COLO829 (cell line): ENCODE data around the gene NIPAL4.

Experiments used
- DNase-seq: peaks from one replicate; pipeline ENCODE4 v3.0.0; 2012; ENCODE audit warnings: low spot score

The NIPAL4 gene

GRCh38 chr5:157516626-157517325 lies 56.8 kb downstream of the NIPAL4 start:
- no peak for DNase-seq

GRCh38 chr5:157518963-157519362 lies 59.0 kb downstream of the NIPAL4 start:
- no peak for DNase-seq

GRCh38 chr5:157519579-157520253 lies 59.7 kb downstream of the NIPAL4 start:
- DNase-seq, result no peak

- no peak for DNase-seq
These were observed 61.1 kb downstream of the NIPAL4 start for GRCh38 chr5:157520911-157521703.

- no peak for DNase-seq
These were observed 61.7 kb downstream of the NIPAL4 start for GRCh38 chr5:157521704-157522029.

- DNase-seq, result no peak
These were observed 64.0 kb downstream of the NIPAL4 start for GRCh38 chr5:157523976-157524375.
